Spleen (tissue), 11 donors: Measurements from ENCODE around the gene CMSS1. TPM values are rescaled to one million over a fixed set of nuclear protein-coding genes. Genes with fewer than 3 reads are reported as not detected.
A peak's percentile ranks its signal among the peaks of the same experiment; 100 is the strongest.

Experiments used
- DNase-seq: peaks from one replicate; pipeline ENCODE4 v3.0.0-alpha.2; 2020
- H3K27ac ChIP-seq, 8 donors: fragments of 200-600 bp; sonication (generic) in 7 of 8; 1 replicate in 4 of 8; 2 replicates in 4 of 8; pipeline versions ENCODE4 v1.5.0 to v1.8.0; 2016 to 2021; ENCODE audit warnings: inconsistent platforms in 4 of 8, mild to moderate bottlenecking in 4 of 8, moderate library complexity in 1 of 8
- H3K27me3 ChIP-seq, 7 donors: fragments of 200-600 bp; sonication (generic) in 6 of 7; replicated peaks in 1 of 7; 1 replicate in 4 of 7; 2 replicates in 3 of 7; pipeline versions ENCODE4 v1.5.0 to v1.8.0; 2016 to 2021; ENCODE audit warnings: inconsistent platforms in 3 of 7, mild to moderate bottlenecking in 1 of 7
- H3K36me3 ChIP-seq, 6 donors: fragments of 200-600 bp; sonication (generic) in 5 of 6; 1 replicate in 4 of 6; 2 replicates in 2 of 6; pipeline versions ENCODE4 v1.5.0 to v1.8.0; 2016 to 2021; ENCODE audit warnings: inconsistent platforms in 2 of 6
- H3K4me1 ChIP-seq, 6 donors: fragments of 200-600 bp; sonication (generic) in 5 of 6; 1 replicate in 3 of 6; 2 replicates in 3 of 6; pipeline versions ENCODE4 v1.5.0 to v1.8.0; 2016 to 2021; ENCODE audit warnings: inconsistent platforms in 3 of 6
- H3K4me3 ChIP-seq, 8 donors: fragments of 200-600 bp; sonication (generic) in 7 of 8; 1 replicate in 4 of 8; 2 replicates in 4 of 8; pipeline versions ENCODE4 v1.5.0 to v1.8.0; 2016 to 2021; ENCODE audit warnings: inconsistent platforms in 4 of 8, mild to moderate bottlenecking in 4 of 8, moderate library complexity in 2 of 8
- H3K9me3 ChIP-seq, 8 donors: fragments of 200-600 bp; sonication (generic) in 7 of 8; 1 replicate in 4 of 8; 2 replicates in 4 of 8; pipeline versions ENCODE4 v1.5.0 to v1.8.0; 2016 to 2021; ENCODE audit warnings: inconsistent platforms in 4 of 8
- CTCF ChIP-seq, 11 experiments: fragments of 200-600 bp in 7 of 11; fragments of 450-650 bp in 4 of 11; sonication (generic) in 4 of 11; IDR thresholded peaks in 8 of 11; conservative IDR thresholded peaks in 3 of 11; 1 replicate in 7 of 11; 2 replicates in 4 of 11; pipeline versions ENCODE4 v1.4.0 to v1.8.0; 2016 to 2021; ENCODE audit warnings: antibody characterized with exemption in 11 of 11, inconsistent platforms in 4 of 11, mild to moderate bottlenecking in 1 of 11
- POLR2A ChIP-seq, 3 donors: fragments of 450-650 bp; IDR thresholded peaks; one replicate each; pipeline ENCODE4 v1.5.1; 2017; ENCODE audit warnings: antibody characterized with exemption in 3 of 3, mild to moderate bottlenecking in 1 of 3
- POLR2AphosphoS5 ChIP-seq, 3 donors: sonication (generic); formaldehyde crosslinking; IDR thresholded peaks; one replicate each; pipeline ENCODE4 v1.5.1; 2017; ENCODE audit warnings: antibody characterized with exemption in 3 of 3
- WGBS, 5 donors: extraction: QIAGEN DNeasy Blood & Tissue Kit in 3 of 5; methylation state at CpG; one replicate each; pipeline versions ENCODE4 v1.1.5 to v1.1.7; 2013 to 2018; 5-methylcytosine and 5-hydroxymethylcytosine counted together
- intact Hi-C: fragments of 100-400 bp; cut with DNase I; formaldehyde crosslinking; loops from one replicate; pipeline ENCODE4 v1.15.0; 2023; ENCODE audit warnings: low total_unique reads
- polyA plus RNA-seq, 3 donors: library from polyadenylated mRNA; stranded (reverse); fragments of 200-250 nt; gene quantifications; one replicate each; pipeline ENCODE4 v1.2.1, GENCODE V29; 2013
- total RNA-seq, 7 donors: library from RNA; depleted of rRNA in 3 of 7; stranded (reverse); fragments of >200 nt in 3 of 7; fragmentation: NEBNext Ultra II Directional in 4 of 7; extraction: Animal tissue kit (Norgen Biotek cat#: 25700) in 4 of 7; gene quantifications; one replicate each; pipeline versions ENCODE4 v1.1.0 to v1.2.1, GENCODE V29; 2016 to 2021
- donor health status: healthy with polysubstance abuse.
- donor health status: DM: no; HTN: no; CAD: no; lungs with moderate emphysema.
- donor health status: DM: no; HTN: no; CAD: no.
- donor health status: Bipolar disorder and iron deficiency.
- donor health status: healthy.
- donor health status: DM: no; HTN: no; CAD: no.
- donor health status: DM: yes; HTN: yes; CAD: no.

The CMSS1 gene
- total and polyA plus RNA-seq, 10 donors: 6.9 to 30.1 (median 20.0) TPM

- Histone ChIP-seq H3K4me3 (no peak overlapping the region), H3K36me3 (peaks cover 0 to 4% (median 0%) of the 10 kb centered on the region in 6 donors), H3K4me1 (peaks cover 0 to 35% (median 16%) of the 10 kb centered on the region in 6 donors), H3K9me3 (no peaks in the 10 kb centered on the region), H3K27ac (peak overlapping the region in 4 of 8 donors; percentile 27 to 43 (median 40)), H3K27me3 (no peaks in the 10 kb centered on the region)
- intact Hi-C loops: no loop called here
- no peak for DNase-seq
- TF ChIP-seq POLR2AphosphoS5 (IDR thresholded peaks at IDR 0.05) (no peak), POLR2A (IDR thresholded peaks at IDR 0.05) (no peak), CTCF (IDR thresholded peaks at IDR 0.05 in 8 of 11, conservative IDR thresholded peaks at IDR 0.05 in 3 of 11) (no peak)
- 61 to 88% (median 85%) methylated on average over 9 to 10 of the region's 10 CpGs for WGBS, 5 donors
These were observed 26.1 kb downstream of the CMSS1 start for GRCh38 chr3:99843590-99844258.

- no peak for DNase-seq
- intact Hi-C loops: no loop called here
- peaks cover 0 to 5% (median 0%) of the 10 kb centered on the region in 6 donors for H3K36me3 ChIP-seq
- no peaks in the 10 kb centered on the region for H3K27me3 ChIP-seq
- peaks cover 0 to 35% (median 16%) of the 10 kb centered on the region in 6 donors for H3K4me1 ChIP-seq
- TF ChIP-seq CTCF (IDR thresholded peaks at IDR 0.05 in 8 of 11, conservative IDR thresholded peaks at IDR 0.05 in 3 of 11): no peak
- TF ChIP-seq POLR2AphosphoS5 (IDR thresholded peaks at IDR 0.05): no peak
- no peak for TF ChIP-seq POLR2A (IDR thresholded peaks at IDR 0.05)
- peak overlapping the region in 2 of 8 donors; percentile 4 to 28 for H3K27ac ChIP-seq
- H3K9me3 ChIP-seq: no peaks in the 10 kb centered on the region
- 39 to 53% (median 47%) methylated on average over 4 of the region's 4 CpGs for WGBS, 5 donors
- H3K4me3 ChIP-seq: peak overlapping the region in 1 of 8 donors; percentile 1
These were observed 27.7 kb downstream of the CMSS1 start for GRCh38 chr3:99845331-99845730.

GRCh38 chr3:99845999-99846398, 28.3 kb downstream of the CMSS1 start:
- H3K4me3 ChIP-seq: no peak overlapping the region
- peaks cover 0 to 12% (median 0%) of the 10 kb centered on the region in 6 donors for H3K36me3 ChIP-seq
- intact Hi-C loops: no loop called here
- 69 to 81% (median 78%) methylated on average over 2 of the region's 2 CpGs for WGBS, 5 donors
- no peaks in the 10 kb centered on the region for H3K9me3 ChIP-seq
- H3K27ac ChIP-seq: peak overlapping the region in 2 of 8 donors; percentile 4 to 28
- TF ChIP-seq CTCF (IDR thresholded peaks at IDR 0.05 in 8 of 11, conservative IDR thresholded peaks at IDR 0.05 in 3 of 11) (no peak), POLR2A (IDR thresholded peaks at IDR 0.05) (no peak), POLR2AphosphoS5 (IDR thresholded peaks at IDR 0.05) (no peak)
- peaks cover 0 to 35% (median 16%) of the 10 kb centered on the region in 6 donors for H3K4me1 ChIP-seq
- no peaks in the 10 kb centered on the region for H3K27me3 ChIP-seq
- no peak for DNase-seq

GRCh38 chr3:99846477-99847160, 29.0 kb downstream of the CMSS1 start:
- WGBS, 5 donors: 57 to 82% (median 66%) methylated on average over 6 of the region's 6 CpGs
- no peak overlapping the region for H3K4me3 ChIP-seq
- H3K36me3 ChIP-seq: peaks cover 0 to 10% (median 0%) of the 10 kb centered on the region in 6 donors
- no peak for DNase-seq
- no peaks in the 10 kb centered on the region for H3K27me3 ChIP-seq
- peaks cover 0 to 35% (median 16%) of the 10 kb centered on the region in 6 donors for H3K4me1 ChIP-seq
- intact Hi-C loops: no loop called here
- TF ChIP-seq CTCF (IDR thresholded peaks at IDR 0.05 in 8 of 11, conservative IDR thresholded peaks at IDR 0.05 in 3 of 11) (no peak), POLR2A (IDR thresholded peaks at IDR 0.05) (no peak), POLR2AphosphoS5 (IDR thresholded peaks at IDR 0.05) (no peak)
- no peaks in the 10 kb centered on the region for H3K9me3 ChIP-seq
- H3K27ac ChIP-seq: peak overlapping the region in 2 of 8 donors; percentile 4 to 34
